GM12891 (cell line): Measurements from ENCODE around the gene TXNDC8.

Experiments used
- PAX5 ChIP-seq: IDR thresholded peaks from 2 replicates; pipeline ENCODE4 v1.6.1; 2011; ENCODE audit warnings: low read length, moderate library complexity, mild to moderate bottlenecking; ENCODE audit not compliant: insufficient read depth, severe bottlenecking
- POLR2A ChIP-seq: IDR thresholded peaks from 2 replicates; pipeline ENCODE4 v1.6.1; 2011; ENCODE audit warnings: low read depth, low read length, control low read depth
- POLR2AphosphoS5 ChIP-seq: IDR thresholded peaks from 2 replicates; pipeline ENCODE4 v1.6.1; 2011; ENCODE audit warnings: low read depth, low read length, control low read depth
- TAF1 ChIP-seq: IDR thresholded peaks from 2 replicates; pipeline ENCODE4 v1.6.1; 2011; ENCODE audit warnings: low read depth, low read length, control low read depth

DNA sequence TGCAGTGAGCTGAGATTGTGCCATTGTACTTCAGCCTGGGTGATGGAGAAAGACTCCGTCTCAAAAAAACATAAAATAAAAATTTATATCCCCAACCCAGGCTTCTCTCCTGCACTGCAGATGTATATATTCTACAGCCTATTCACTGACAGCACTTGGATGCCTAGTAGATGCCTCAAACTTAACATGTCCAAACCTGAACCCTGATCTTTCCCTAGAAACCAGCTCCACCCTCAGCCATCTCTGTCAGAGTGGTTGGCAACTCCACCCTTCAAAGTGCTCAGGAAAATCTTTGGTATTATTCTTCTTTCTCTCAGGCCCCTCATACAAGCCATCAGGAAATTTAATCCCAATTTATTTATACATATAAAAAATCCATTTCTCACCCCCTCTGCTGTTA is 44.4 kb downstream of the TXNDC8 start:
- no peak for TF ChIP-seq TAF1
- TF ChIP-seq POLR2AphosphoS5, result no peak
- no peak for TF ChIP-seq POLR2A
- TF ChIP-seq PAX5, result no peak
